Tibial nerve (tissue), 4 donors: ENCODE measurements around the gene ZNF800.

Source experiments
- EP300 ChIP-seq, 2 donors: sonication (generic); formaldehyde crosslinking; IDR thresholded peaks; one replicate each; pipeline ENCODE4 v1.6.1; 2017; ENCODE audit warnings: antibody characterized with exemption in 2 of 2, mild to moderate bottlenecking in 1 of 2
- TF ChIP-seq, protein P1 (sequence below), 5 experiments: fragments of 200-600 bp in 3 of 5; fragments of 450-650 bp in 2 of 5; sonication (generic) in 3 of 5; IDR thresholded peaks; one replicate each; pipeline ENCODE4 v1.5.1; 2016 to 2019; ENCODE audit warnings: antibody characterized with exemption in 5 of 5, mild to moderate bottlenecking in 3 of 5, moderate library complexity in 2 of 5

- TF ChIP-seq, protein P1, sequence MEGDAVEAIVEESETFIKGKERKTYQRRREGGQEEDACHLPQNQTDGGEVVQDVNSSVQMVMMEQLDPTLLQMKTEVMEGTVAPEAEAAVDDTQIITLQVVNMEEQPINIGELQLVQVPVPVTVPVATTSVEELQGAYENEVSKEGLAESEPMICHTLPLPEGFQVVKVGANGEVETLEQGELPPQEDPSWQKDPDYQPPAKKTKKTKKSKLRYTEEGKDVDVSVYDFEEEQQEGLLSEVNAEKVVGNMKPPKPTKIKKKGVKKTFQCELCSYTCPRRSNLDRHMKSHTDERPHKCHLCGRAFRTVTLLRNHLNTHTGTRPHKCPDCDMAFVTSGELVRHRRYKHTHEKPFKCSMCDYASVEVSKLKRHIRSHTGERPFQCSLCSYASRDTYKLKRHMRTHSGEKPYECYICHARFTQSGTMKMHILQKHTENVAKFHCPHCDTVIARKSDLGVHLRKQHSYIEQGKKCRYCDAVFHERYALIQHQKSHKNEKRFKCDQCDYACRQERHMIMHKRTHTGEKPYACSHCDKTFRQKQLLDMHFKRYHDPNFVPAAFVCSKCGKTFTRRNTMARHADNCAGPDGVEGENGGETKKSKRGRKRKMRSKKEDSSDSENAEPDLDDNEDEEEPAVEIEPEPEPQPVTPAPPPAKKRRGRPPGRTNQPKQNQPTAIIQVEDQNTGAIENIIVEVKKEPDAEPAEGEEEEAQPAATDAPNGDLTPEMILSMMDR (IDR thresholded peaks at IDR 0.05), result no peak
- no peak for TF ChIP-seq EP300 (IDR thresholded peaks at IDR 0.05)
Measured at GRCh38 chr7:127362364-127363027, 30.0 kb downstream of the ZNF800 start.
